Adrenal gland (tissue), 5 donors: ENCODE results near the gene NELFA.

ENCODE experiments used
- CTCF ChIP-seq, 6 experiments: fragments of 450-650 bp in 4 of 6; fragments of 200-600 bp in 2 of 6; sonication (generic) in 1 of 6; IDR thresholded peaks; 1 replicate in 5 of 6; 2 replicates in 1 of 6; pipeline versions ENCODE4 v1.5.1 to v1.8.0; 2016 to 2021; ENCODE audit warnings: antibody characterized with exemption in 6 of 6, mild to moderate bottlenecking in 2 of 6, moderate library complexity in 1 of 6
- POLR2A ChIP-seq, 2 donors: fragments of 450-650 bp; IDR thresholded peaks; one replicate each; pipeline ENCODE4 v1.6.1; 2017; ENCODE audit warnings: antibody characterized with exemption in 2 of 2, mild to moderate bottlenecking in 2 of 2, moderate library complexity in 1 of 2
- donor health status: DM: no; HTN: no; CAD: no.

GRCh38 chr4:1938027-1938426 is 70.7 kb downstream of the NELFA start:
- no peak for TF ChIP-seq CTCF (IDR thresholded peaks at IDR 0.05)
- no peak for TF ChIP-seq POLR2A (IDR thresholded peaks at IDR 0.05)
